ENCODE measurements around the gene TDRD9. TPM values are rescaled to one million over a fixed set of nuclear protein-coding genes. Genes with fewer than 3 reads are reported as not detected.

TDRD9 gene
- total and polyA plus RNA-seq, 8 donors: 0.63 to 9.1 (median 2.2) TPM

DNA sequence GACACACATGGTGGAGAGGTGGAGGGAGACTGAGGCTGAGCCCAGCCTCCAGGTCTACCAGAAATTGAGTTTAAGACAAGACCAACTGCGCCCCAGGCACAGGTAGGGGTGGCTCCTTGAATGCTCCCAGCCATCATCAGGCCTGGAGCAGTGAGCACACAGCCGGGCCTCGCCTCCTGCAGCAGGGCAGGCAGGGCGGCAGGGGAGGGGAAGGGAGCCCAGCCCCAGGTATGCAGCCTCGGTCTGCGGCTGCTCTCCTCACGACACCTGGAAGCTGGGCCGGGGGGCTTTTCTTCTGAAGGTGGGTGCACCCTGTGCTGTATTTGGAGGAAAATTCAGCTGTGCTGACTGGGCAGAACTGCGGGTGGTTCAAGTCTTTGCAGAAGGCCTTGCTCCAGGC lies 29.5 kb upstream of the TDRD9 start:
- DNase-seq: peak in 1 of 4 donors; percentile 76

GRCh38 chr14:103899316-103899715 lies 28.9 kb upstream of the TDRD9 start:
- H3K36me3 ChIP-seq: no peaks in the 10 kb centered on the region
- no peak overlapping the region for H3K4me3 ChIP-seq
- H3K4me1 ChIP-seq: peaks cover 2 to 5% of the 10 kb centered on the region in 2 donors
- intact Hi-C loops (cut with DNase I): no loop called here
- H3K9me3 ChIP-seq: no peaks in the 10 kb centered on the region
- DNase-seq: peak in 1 of 4 donors; percentile 67
- TF ChIP-seq CTCF (IDR thresholded peaks at IDR 0.05): no peak
- no peak for ATAC-seq
- H3K27ac ChIP-seq: no peak overlapping the region
- no peaks in the 10 kb centered on the region for H3K27me3 ChIP-seq

More for the DNA sequence above, 29.5 kb upstream of the TDRD9 start:
- no peak for ATAC-seq
- no peaks in the 10 kb centered on the region for H3K9me3 ChIP-seq
- no peak overlapping the region for H3K4me3 ChIP-seq
- H3K27ac ChIP-seq: no peak overlapping the region
- intact Hi-C loops (cut with DNase I): no loop called here
- no peaks in the 10 kb centered on the region for H3K27me3 ChIP-seq
- no peaks in the 10 kb centered on the region for H3K36me3 ChIP-seq
- TF ChIP-seq CTCF (IDR thresholded peaks at IDR 0.05): no peak
- H3K4me1 ChIP-seq: peaks cover 2 to 5% of the 10 kb centered on the region in 2 donors

GRCh38 chr14:103899833-103900232 lies 28.4 kb upstream of the TDRD9 start:
- Histone ChIP-seq H3K36me3 (no peaks in the 10 kb centered on the region), H3K9me3 (no peaks in the 10 kb centered on the region), H3K4me3 (no peak overlapping the region), H3K27me3 (no peaks in the 10 kb centered on the region), H3K4me1 (peaks cover 2 to 5% of the 10 kb centered on the region in 2 donors), H3K27ac (no peak overlapping the region)
- DNase-seq: peak in 1 of 4 donors; percentile 42
- no peak for TF ChIP-seq CTCF (IDR thresholded peaks at IDR 0.05)
- intact Hi-C loops (cut with DNase I): no loop called here
- no peak for ATAC-seq

GRCh38 chr14:103904493-103905107 lies 23.7 kb upstream of the TDRD9 start:
- Histone ChIP-seq H3K36me3 (peaks cover 0 to 7% of the 10 kb centered on the region in 2 donors), H3K4me3 (no peak overlapping the region), H3K9me3 (no peaks in the 10 kb centered on the region), H3K27me3 (no peaks in the 10 kb centered on the region), H3K27ac (no peak overlapping the region), H3K4me1 (peaks cover 2 to 6% of the 10 kb centered on the region in 2 donors)
- no peak for TF ChIP-seq CTCF (IDR thresholded peaks at IDR 0.05)
- intact Hi-C loops (cut with DNase I): no loop called here
- DNase-seq (peak in 1 of 4 donors; percentile 30), ATAC-seq (no peak)

- Histone ChIP-seq H3K9me3 (no peaks in the 10 kb centered on the region), H3K27me3 (no peaks in the 10 kb centered on the region), H3K36me3 (peaks cover 0 to 8% of the 10 kb centered on the region in 2 donors), H3K4me3 (no peak overlapping the region), H3K27ac (no peak overlapping the region), H3K4me1 (peaks cover 2 to 14% of the 10 kb centered on the region in 2 donors)
- TF ChIP-seq CTCF (IDR thresholded peaks at IDR 0.05): no peak
- DNase-seq (no peak), ATAC-seq (no peak)
- intact Hi-C loops (cut with DNase I): no loop called here
Observed at GRCh38 chr14:103905842-103906456, 22.3 kb upstream of the TDRD9 start.
